ENCODE results near the gene DCTN5. TPM values are rescaled to one million over a fixed set of nuclear protein-coding genes. Genes with fewer than 3 reads are reported as not detected.

DCTN5 gene
- total and polyA plus RNA-seq, 2 of the 13 experiments (the other 11 are each of a cell fraction or from before 2014, with no cell fraction given) = 105 to 207 TPM

DNA sequence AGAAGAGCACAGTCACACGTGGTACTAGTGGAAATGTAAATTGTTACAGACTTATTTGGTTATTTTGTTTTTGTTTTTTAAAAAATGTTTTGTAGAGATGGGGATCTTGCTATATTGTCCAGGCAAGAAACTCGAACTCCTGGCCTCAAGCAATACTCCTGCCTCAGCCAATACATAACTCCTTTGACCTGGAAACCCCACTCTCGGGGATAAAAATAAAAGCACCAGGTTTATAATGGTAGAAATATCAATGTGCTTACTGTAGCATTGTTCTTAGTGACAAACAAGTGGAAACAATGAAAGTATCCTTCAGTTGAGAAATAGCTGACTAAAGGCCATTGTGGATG is 83.5 kb downstream of the DCTN5 start:
- BruUV-seq (replicated peaks) = no TSS peak
- POLR2A ChIA-PET = no interaction called here
- Histone ChIP-seq H3K4me1 (ENCODE audit: insufficient read depth, low read length) (peaks cover 33% of the 10 kb centered on the region), H3K9me3 (ENCODE audit: low read length) (peaks cover 5% of the 10 kb centered on the region; the same call in 1 of the 2 replicates), H3K27ac (ENCODE audit: extremely low read length, insufficient read depth, low read length) (no peak overlapping the region), H3K79me2 (ENCODE audit: insufficient read depth, low read length) (no peaks in the 10 kb centered on the region), H3K27me3 (ENCODE audit: control insufficient read depth in 1 of 2, insufficient read depth in 2 of 2, low read length in 2 of 2) (no peaks in the 10 kb centered on the region), H3K36me3 (replicated peaks in 1 of 2; ENCODE audit: control insufficient read depth in 1 of 2, insufficient read depth in 2 of 2, low read length in 2 of 2) (no peaks in the 10 kb centered on the region), H3K4me2 (ENCODE audit: low read depth, low read length) (no peak overlapping the region), H3K4me3 (replicated peaks in 1 of 3; ENCODE audit: insufficient read depth in 1 of 3, low read depth in 2 of 3, low read length in 3 of 3) (no peak overlapping the region), H2AFZ (ENCODE audit: low read length) (no peak overlapping the region), H3K9ac (ENCODE audit: insufficient read depth, low read depth, low read length) (no peak overlapping the region), H4K20me1 (ENCODE audit: insufficient read depth, low read length) (no peaks in the 10 kb centered on the region)
- DNase-seq (ENCODE audit: low spot score) (no peak), ATAC-seq (no peak), FAIRE-seq (no peak)
- TF ChIP-seq MAFK (conservative IDR thresholded peaks at IDR 0.05 in 1 of 2, IDR thresholded peaks at IDR 0.05 in 1 of 2; ENCODE audit: low read length in 2 of 2) = peak in 1 of 2 experiments; percentile 37; a peak in 2 of 4 replicates
- TF ChIP-seq ZNF850 (CRISPR knock-in tag; conservative IDR thresholded peaks at IDR 0.05) = no peak
- no peak for TF ChIP-seq ZMAT3 (CRISPR knock-in tag; conservative IDR thresholded peaks at IDR 0.05)
- no peak for TF ChIP-seq AHR (CRISPR knock-in tag; IDR thresholded peaks at IDR 0.05)
- TF ChIP-seq ZNF691 (CRISPR knock-in tag; IDR thresholded peaks at IDR 0.05; ENCODE audit: borderline replicate concordance, low read depth) = no peak
- TF ChIP-seq ZNF121 (CRISPR knock-in tag; IDR thresholded peaks at IDR 0.05) = peak; percentile 74; the same call in 1 of the 2 replicates
- no peak for TF ChIP-seq KAT7 (CRISPR knock-in tag; IDR thresholded peaks at IDR 0.05; ENCODE audit: borderline replicate concordance)
- intact Hi-C loops (cut with micrococcal nuclease; ENCODE audit: unreplicated experiment) (loop anchor here (5.0 kb wide), 1 partner anchor 82 kb away; the partner anchor contains the start of genes DCTN5 and PALB2), in situ Hi-C loops (cut with HindIII; ENCODE audit: extremely low pct_ligation_motif_present, low pct_unique_long_range_greater_than_20kb) (no loop called here)
- WGBS (ENCODE audit: low lambda C conversion rate) = 43% methylated on average over 3 of the region's 3 CpGs
- CTCF ChIA-PET (ENCODE audit: low intra/inter-chr PET ratio, low total read pairs) = no interaction called here

DNA sequence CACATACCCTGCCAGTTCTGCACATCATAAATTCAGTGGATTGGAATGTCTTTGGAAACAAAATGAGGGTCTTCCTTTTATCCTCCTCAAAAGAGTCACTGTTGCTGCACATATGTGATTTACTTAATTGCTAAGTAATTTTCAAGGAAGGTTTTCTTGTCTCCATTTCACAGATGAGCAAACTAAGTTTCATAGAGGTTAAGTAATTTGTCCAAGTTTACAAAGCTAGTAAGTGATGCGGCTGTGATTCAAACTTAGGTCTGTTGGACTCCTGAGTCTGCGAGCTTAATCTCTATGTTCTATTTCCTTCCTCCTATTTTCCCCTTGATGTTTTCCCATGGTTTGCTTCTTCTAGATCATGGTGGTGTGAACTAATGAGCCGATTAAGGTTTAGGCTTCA is 85.4 kb downstream of the DCTN5 start:
- ChIA-PET POLR2A (no interaction called here), CTCF (ENCODE audit: low intra/inter-chr PET ratio, low total read pairs) (no interaction called here)
- DNase-seq (ENCODE audit: low spot score) = no peak
- BruUV-seq (replicated peaks) = no TSS peak
- H3K9me3 ChIP-seq (ENCODE audit: low read length) = peaks cover 5% of the 10 kb centered on the region; the same call in 1 of the 2 replicates
- no peaks in the 10 kb centered on the region for H3K27me3 ChIP-seq (ENCODE audit: control insufficient read depth in 1 of 2, insufficient read depth in 2 of 2, low read length in 2 of 2)
- H3K9ac ChIP-seq (ENCODE audit: insufficient read depth, low read depth, low read length) = no peak overlapping the region
- intact Hi-C loops (cut with micrococcal nuclease; ENCODE audit: unreplicated experiment) (loop anchor here (5.0 kb wide), 1 partner anchor 84 kb away; the partner anchor contains the start of genes DCTN5 and PALB2), in situ Hi-C loops (cut with HindIII; ENCODE audit: extremely low pct_ligation_motif_present, low pct_unique_long_range_greater_than_20kb) (no loop called here)
- H3K27ac ChIP-seq (ENCODE audit: extremely low read length, insufficient read depth, low read length) = no peak overlapping the region
- TF ChIP-seq SMARCE1 (IDR thresholded peaks at IDR 0.05; ENCODE audit: borderline replicate concordance) = no peak
- TF ChIP-seq ZNF629 (CRISPR knock-in tag; conservative IDR thresholded peaks at IDR 0.05) = peak; percentile 83
- H3K36me3 ChIP-seq (replicated peaks in 1 of 2; ENCODE audit: control insufficient read depth in 1 of 2, insufficient read depth in 2 of 2, low read length in 2 of 2) = no peaks in the 10 kb centered on the region
- no peak overlapping the region for H2AFZ ChIP-seq (ENCODE audit: low read length)
- H4K20me1 ChIP-seq (ENCODE audit: insufficient read depth, low read length) = no peaks in the 10 kb centered on the region
- H3K79me2 ChIP-seq (ENCODE audit: insufficient read depth, low read length) = no peaks in the 10 kb centered on the region
- FAIRE-seq = no peak
- no peak for ATAC-seq
- peaks cover 37% of the 10 kb centered on the region for H3K4me1 ChIP-seq (ENCODE audit: insufficient read depth, low read length)
- H3K4me2 ChIP-seq (ENCODE audit: low read depth, low read length) = no peak overlapping the region
- H3K4me3 ChIP-seq (replicated peaks in 1 of 3; ENCODE audit: insufficient read depth in 1 of 3, low read depth in 2 of 3, low read length in 3 of 3) = no peak overlapping the region
- WGBS (ENCODE audit: low lambda C conversion rate) = 90% methylated on average over 3 of the region's 3 CpGs

Other genes starting within 250 kb of the DCTN5 start
- gene COG7, start 188.3 kb upstream of the DCTN5 start, total RNA-seq (2016; rRNA removed; fragmentation: Illumina TruSeq; extraction: Trizol) = 12.6 and 15.4 TPM in 2 replicates
- 51.0 and 54.5 TPM in 2 replicates for gene COG7, start 188.3 kb upstream of the DCTN5 start, polyA plus RNA-seq (2011; rRNA removed)
- 69.8 and 93.1 TPM in 2 replicates for gene GGA2, start 131.0 kb upstream of the DCTN5 start, total RNA-seq (2016; rRNA removed; fragmentation: Illumina TruSeq; extraction: Trizol)
- gene GGA2, start 131.0 kb upstream of the DCTN5 start, polyA plus RNA-seq (2011; rRNA removed) = 51.5 and 52.3 TPM in 2 replicates
- 80.4 and 84.2 TPM in 2 replicates for gene EARS2, start 84.1 kb upstream of the DCTN5 start, total RNA-seq (2016; rRNA removed; fragmentation: Illumina TruSeq; extraction: Trizol)
- 49.4 and 54.7 TPM in 2 replicates for gene EARS2, start 84.1 kb upstream of the DCTN5 start, polyA plus RNA-seq (2011; rRNA removed)
- gene UBFD1, start 83.7 kb upstream of the DCTN5 start, total RNA-seq (2016; rRNA removed; fragmentation: Illumina TruSeq; extraction: Trizol) = 111 and 142 TPM in 2 replicates
- gene UBFD1, start 83.7 kb upstream of the DCTN5 start, polyA plus RNA-seq (2011; rRNA removed) = 97.6 and 100 TPM in 2 replicates
- 601 and 760 TPM in 2 replicates for gene NDUFAB1, start 45.1 kb upstream of the DCTN5 start, total RNA-seq (2016; rRNA removed; fragmentation: Illumina TruSeq; extraction: Trizol)
- gene NDUFAB1, start 45.1 kb upstream of the DCTN5 start, polyA plus RNA-seq (2011; rRNA removed) = 192 and 221 TPM in 2 replicates
- 40.9 and 58.5 TPM in 2 replicates for gene PALB2, start 156 bp upstream of the DCTN5 start, total RNA-seq (2016; rRNA removed; fragmentation: Illumina TruSeq; extraction: Trizol)
- gene PALB2, start 156 bp upstream of the DCTN5 start, polyA plus RNA-seq (2011; rRNA removed) = 11.0 and 12.1 TPM in 2 replicates
- gene PLK1, start 37.4 kb downstream of the DCTN5 start, total RNA-seq (2016; rRNA removed; fragmentation: Illumina TruSeq; extraction: Trizol) = 76.3 and 97.4 TPM in 2 replicates
- 50.7 and 71.5 TPM in 2 replicates for gene PLK1, start 37.4 kb downstream of the DCTN5 start, polyA plus RNA-seq (2011; rRNA removed)
- gene ERN2, start 71.8 kb downstream of the DCTN5 start, total RNA-seq (2016; rRNA removed; fragmentation: Illumina TruSeq; extraction: Trizol) = 0.42 and 2.2 TPM in 2 replicates
- 3.5 and 6.3 TPM in 2 replicates for gene ERN2, start 71.8 kb downstream of the DCTN5 start, polyA plus RNA-seq (2011; rRNA removed)
- gene CHP2, start 113.6 kb downstream of the DCTN5 start, total RNA-seq (2016; rRNA removed; fragmentation: Illumina TruSeq; extraction: Trizol) = not detected in 2 replicates
- 0.03 TPM in 1 of 2 replicates, not detected in the other for gene CHP2, start 113.6 kb downstream of the DCTN5 start, polyA plus RNA-seq (2011; rRNA removed)
- not detected in 2 replicates for gene PRKCB, start 194.5 kb downstream of the DCTN5 start, total RNA-seq (2016; rRNA removed; fragmentation: Illumina TruSeq; extraction: Trizol)
- 0.01 and 0.03 TPM in 2 replicates for gene PRKCB, start 194.5 kb downstream of the DCTN5 start, polyA plus RNA-seq (2011; rRNA removed)